ENCODE results near the gene TMC1. TPM values are rescaled to one million over a fixed set of nuclear protein-coding genes. Genes with fewer than 3 reads are reported as not detected.
A peak's percentile ranks its signal among the peaks of the same experiment; 100 is the strongest.
"Not testable (repeated sequence)": the region's sequence is repeated elsewhere in the genome, so short reads cannot be mapped to it uniquely, and the experiment has no call there.

The TMC1 gene
- total and polyA plus RNA-seq, 5 experiments from 2014 or later = not detected

DNA sequence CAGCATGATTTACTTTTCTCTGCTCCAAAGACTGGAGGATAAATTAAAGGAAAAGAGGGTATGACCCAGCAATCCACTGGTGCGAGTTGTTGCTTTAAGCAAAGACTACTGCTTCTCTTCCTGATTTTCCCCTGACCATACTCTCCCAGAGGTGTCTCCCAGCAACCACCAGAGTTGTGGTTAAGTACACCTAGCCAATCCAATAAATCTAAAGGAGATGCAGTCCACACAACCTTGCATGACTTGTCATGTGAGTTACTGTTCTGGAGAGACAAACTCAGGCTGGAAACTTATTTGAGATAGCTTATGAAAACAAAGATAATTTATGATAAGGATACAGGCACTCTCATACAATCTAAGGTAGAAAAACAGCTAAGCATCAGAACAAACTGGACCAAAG lies 11.9 kb downstream of the TMC1 start:
- peaks cover 0 to 3% (median 2%) of the 10 kb centered on the region in 4 donors for H3K4me1 Mint-ChIP-seq
- H3K36me3 Mint-ChIP-seq = peaks cover 0 to 15% (median 13%) of the 10 kb centered on the region in 3 donors
- no peaks in the 10 kb centered on the region for H3K27me3 Mint-ChIP-seq
- POLR2A ChIA-PET = interaction anchor here (1.1 kb wide), 1 partner anchor 168 kb away, joined by 6 read pairs; the partner anchor contains the start of gene ZFAND5
- peak overlapping the region in 1 of 10 donors; percentile 70 for H3K27ac Mint-ChIP-seq
- peaks cover 0 to 15% (median 7%) of the 10 kb centered on the region in 9 donors for H3K9me3 Mint-ChIP-seq
- H3K4me3 Mint-ChIP-seq = no peak overlapping the region
- no peak for DNase-seq
- no peak for ATAC-seq

GRCh38 chr9:72534931-72535330 lies 13.5 kb downstream of the TMC1 start:
- Mint-ChIP-seq H3K9me3 (peaks cover 0 to 15% (median 7%) of the 10 kb centered on the region in 9 donors), H3K36me3 (peaks cover 0 to 15% (median 13%) of the 10 kb centered on the region in 3 donors), H3K27me3 (no peaks in the 10 kb centered on the region), H3K4me1 (peaks cover 0 to 2% (median 0%) of the 10 kb centered on the region in 4 donors), H3K4me3 (no peak overlapping the region), H3K27ac (no peak overlapping the region)
- POLR2A ChIA-PET = interaction anchor here (0.6 kb wide), 1 partner anchor 52 kb away, joined by 4 read pairs; no protein-coding TSS in a partner anchor
- DNase-seq = no peak
- no peak for ATAC-seq

DNA sequence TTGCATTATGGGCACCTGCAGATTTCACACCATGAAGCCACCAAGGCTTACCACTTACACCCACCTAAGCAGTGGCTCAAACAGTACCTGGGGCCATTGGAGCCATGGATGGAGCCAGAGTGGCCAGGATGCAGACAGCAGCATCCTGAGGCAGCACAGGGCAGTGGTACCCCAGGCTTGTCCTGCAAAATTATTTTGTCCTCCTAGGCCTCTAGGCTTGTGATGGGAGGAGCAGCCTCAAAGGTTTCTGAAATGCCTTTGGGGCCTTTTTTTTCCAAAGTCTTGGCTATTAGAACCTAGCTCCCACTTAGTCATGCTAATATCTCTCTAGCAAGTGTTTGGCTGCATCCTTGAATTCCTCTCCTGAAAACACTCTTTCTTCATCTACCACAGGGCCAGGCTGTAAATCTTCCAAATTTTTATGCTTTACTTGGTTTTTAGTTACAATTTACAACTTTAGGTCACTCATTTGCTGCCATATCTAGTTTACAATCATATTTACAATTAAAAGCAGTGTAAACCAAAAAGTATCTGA lies 15.7 kb downstream of the TMC1 start:
- Mint-ChIP-seq H3K27me3 (no peaks in the 10 kb centered on the region), H3K4me3 (no peak overlapping the region), H3K9me3 (peaks cover 0 to 9% (median 3%) of the 10 kb centered on the region in 9 donors), H3K27ac (no peak overlapping the region), H3K4me1 (peaks cover 0 to 2% (median 0%) of the 10 kb centered on the region in 4 donors), H3K36me3 (peaks cover 0 to 8% (median 8%) of the 10 kb centered on the region in 3 donors)
- POLR2A ChIA-PET = no interaction called here
- DNase-seq (no peak), ATAC-seq (no peak)

- Mint-ChIP-seq H3K27ac (peak overlapping the region in 1 of 10 donors; percentile 45), H3K4me1 (peaks cover 0 to 2% (median 0%) of the 10 kb centered on the region in 4 donors), H3K36me3 (peaks cover 0 to 8% (median 6%) of the 10 kb centered on the region in 3 donors), H3K4me3 (no peak overlapping the region), H3K9me3 (peaks cover 0 to 9% (median 3%) of the 10 kb centered on the region in 9 donors), H3K27me3 (no peaks in the 10 kb centered on the region)
- POLR2A ChIA-PET = no interaction called here
- DNase-seq = no peak
- ATAC-seq = no peak
Measured at GRCh38 chr9:72537671-72538070, 16.3 kb downstream of the TMC1 start.

DNA sequence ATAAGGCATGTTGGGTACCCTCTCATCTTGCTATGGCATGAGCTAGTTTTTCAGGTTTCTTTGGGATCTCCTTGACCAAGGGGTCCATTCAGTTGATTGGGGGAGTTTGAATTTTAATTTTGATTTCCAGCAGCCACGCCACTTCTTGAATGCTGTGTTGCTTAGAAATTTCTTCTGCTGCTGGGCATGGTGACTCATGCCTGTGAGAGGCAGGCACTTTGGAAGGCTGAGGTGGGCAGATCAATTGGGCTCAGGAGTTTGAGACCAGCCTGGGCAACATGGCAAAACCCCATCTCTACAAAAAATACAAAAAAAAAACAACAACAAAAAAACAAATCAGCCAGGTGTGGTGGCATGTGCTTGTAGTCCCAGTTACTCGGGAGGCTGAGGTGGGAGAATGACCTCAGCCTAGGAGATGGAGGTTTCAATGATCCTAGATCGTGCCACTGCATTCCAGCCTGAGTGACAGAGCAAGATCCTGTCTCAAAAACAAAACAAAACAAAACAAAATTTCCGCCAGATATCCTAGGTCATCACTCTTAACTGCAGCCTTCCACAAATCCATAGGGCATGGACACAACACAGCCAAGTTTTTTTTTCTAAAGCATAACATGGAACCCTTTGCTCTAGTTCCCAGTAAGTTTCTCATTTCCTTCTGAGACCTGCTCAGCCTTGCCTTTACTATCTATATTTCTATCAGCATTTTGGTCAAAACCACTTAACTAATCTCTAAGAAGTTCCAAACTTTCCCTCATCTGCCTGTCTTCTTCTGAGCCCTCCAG lies 17.7 kb downstream of the TMC1 start:
- ATAC-seq = no peak
- Mint-ChIP-seq H3K36me3 (peaks cover 0 to 8% (median 5%) of the 10 kb centered on the region in 3 donors), H3K4me3 (no peak overlapping the region), H3K27ac (peak overlapping the region in 1 of 10 donors; percentile 2), H3K9me3 (peaks cover 0 to 9% (median 3%) of the 10 kb centered on the region in 9 donors), H3K27me3 (no peaks in the 10 kb centered on the region), H3K4me1 (peaks cover 0 to 2% (median 0%) of the 10 kb centered on the region in 4 donors)
- DNase-seq = no peak
- POLR2A ChIA-PET = no interaction called here

DNA sequence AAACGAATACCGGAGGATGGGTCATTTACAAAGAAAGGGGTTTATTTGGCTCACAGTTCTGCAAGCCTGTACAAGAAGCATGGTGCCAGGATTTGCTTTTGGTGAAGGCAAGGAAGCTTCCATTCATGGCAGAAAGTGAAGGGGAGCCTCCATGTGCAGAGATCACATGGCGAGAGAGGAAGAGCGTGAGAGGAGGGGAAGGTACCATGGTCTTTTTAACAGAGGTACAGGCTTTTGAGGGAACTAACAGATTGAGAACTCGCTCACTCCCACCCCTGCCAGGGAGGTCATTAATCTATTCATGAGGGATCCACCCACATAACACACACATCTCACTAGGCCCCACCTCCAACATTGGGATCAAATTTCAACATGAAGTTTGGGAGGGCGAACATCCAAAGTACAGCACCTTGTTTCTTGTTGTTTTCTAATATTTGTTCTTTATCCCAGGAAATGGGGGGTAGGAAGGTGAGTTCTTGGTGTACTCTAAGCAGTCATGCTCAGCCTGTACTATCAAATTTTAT lies 18.5 kb downstream of the TMC1 start:
- peak overlapping the region in 1 of 10 donors; percentile 2 for H3K27ac Mint-ChIP-seq
- no peak for ATAC-seq
- peaks cover 0 to 8% (median 5%) of the 10 kb centered on the region in 3 donors for H3K36me3 Mint-ChIP-seq
- H3K4me1 Mint-ChIP-seq = peaks cover 0 to 2% (median 0%) of the 10 kb centered on the region in 4 donors
- no peaks in the 10 kb centered on the region for H3K27me3 Mint-ChIP-seq
- peaks cover 0 to 9% (median 3%) of the 10 kb centered on the region in 9 donors for H3K9me3 Mint-ChIP-seq
- DNase-seq = no peak
- no peak overlapping the region for H3K4me3 Mint-ChIP-seq
- POLR2A ChIA-PET = no interaction called here

- Mint-ChIP-seq H3K36me3 (peaks cover 0 to 8% (median 5%) of the 10 kb centered on the region in 3 donors), H3K27me3 (no peaks in the 10 kb centered on the region), H3K9me3 (peaks cover 0 to 9% (median 3%) of the 10 kb centered on the region in 9 donors), H3K27ac (no peak overlapping the region), H3K4me1 (peaks cover 0 to 2% (median 0%) of the 10 kb centered on the region in 4 donors), H3K4me3 (no peak overlapping the region)
- POLR2A ChIA-PET = no interaction called here
- ATAC-seq (no peak), DNase-seq (no peak)
Measured at GRCh38 chr9:72540348-72540873, 19.0 kb downstream of the TMC1 start.

GRCh38 chr9:72542537-72542833 lies 21.1 kb downstream of the TMC1 start:
- H3K27ac Mint-ChIP-seq, H3K4me3 Mint-ChIP-seq, H3K4me1 Mint-ChIP-seq, POLR2A ChIA-PET, DNase-seq, H3K36me3 Mint-ChIP-seq, ATAC-seq, H3K9me3 Mint-ChIP-seq, H3K27me3 Mint-ChIP-seq: not testable (repeated sequence)

DNA sequence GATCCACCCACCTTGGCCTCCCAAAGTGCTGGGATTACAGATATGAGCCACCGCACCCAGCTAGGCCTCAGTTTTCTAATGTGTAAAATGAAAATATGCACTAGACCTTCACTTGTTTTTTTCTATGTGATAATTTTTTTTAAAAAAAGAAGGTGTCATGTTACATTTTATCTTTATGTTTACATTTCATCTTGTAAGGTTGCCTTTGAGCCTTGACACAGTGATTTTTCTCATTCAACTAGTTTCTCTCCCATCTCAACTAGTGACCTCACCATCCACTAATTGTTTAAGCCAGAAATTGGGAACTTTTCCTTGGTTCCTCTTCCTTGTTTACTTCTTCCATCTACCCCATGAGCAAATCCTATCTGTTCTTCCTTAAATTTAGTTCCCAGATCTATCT lies 21.5 kb downstream of the TMC1 start:
- H3K9me3 Mint-ChIP-seq = no peaks in the 10 kb centered on the region
- H3K27me3 Mint-ChIP-seq = no peaks in the 10 kb centered on the region
- H3K36me3 Mint-ChIP-seq = peaks cover 0 to 2% (median 0%) of the 10 kb centered on the region in 3 donors
- ATAC-seq (no peak), DNase-seq (no peak)
- no peak overlapping the region for H3K4me3 Mint-ChIP-seq
- peak overlapping the region in 1 of 10 donors; percentile 19 for H3K27ac Mint-ChIP-seq
- POLR2A ChIA-PET = no interaction called here
- peaks cover 0 to 2% (median 0%) of the 10 kb centered on the region in 4 donors for H3K4me1 Mint-ChIP-seq

GRCh38 chr9:72551306-72551705 lies 29.9 kb downstream of the TMC1 start:
- no peaks in the 10 kb centered on the region for H3K9me3 Mint-ChIP-seq
- H3K36me3 Mint-ChIP-seq = no peaks in the 10 kb centered on the region
- no peak overlapping the region for H3K27ac Mint-ChIP-seq
- POLR2A ChIA-PET = no interaction called here
- ATAC-seq = no peak
- no peaks in the 10 kb centered on the region for H3K27me3 Mint-ChIP-seq
- H3K4me1 Mint-ChIP-seq = no peaks in the 10 kb centered on the region
- no peak for DNase-seq
- H3K4me3 Mint-ChIP-seq = no peak overlapping the region

DNA sequence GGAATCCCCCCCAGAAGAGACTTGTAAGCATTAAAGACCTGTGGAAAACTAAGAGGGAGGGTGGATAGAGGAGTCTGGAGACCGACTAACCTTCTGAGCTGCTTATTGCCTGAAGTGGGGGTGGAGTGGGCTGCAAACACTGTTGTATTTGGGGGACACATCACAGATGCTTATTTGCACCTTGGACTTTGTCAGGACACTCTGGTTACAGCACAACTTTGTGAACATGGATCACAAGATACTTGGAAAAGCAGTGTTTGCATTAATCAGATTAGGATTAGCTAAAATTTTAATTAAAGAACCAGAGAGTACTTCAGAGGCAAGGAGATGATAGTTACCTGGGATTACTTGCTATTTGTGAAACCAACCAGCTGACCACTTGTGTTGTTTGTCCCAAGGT lies 30.9 kb downstream of the TMC1 start:
- Mint-ChIP-seq H3K9me3 (no peaks in the 10 kb centered on the region), H3K4me1 (peaks cover 0 to 1% (median 0%) of the 10 kb centered on the region in 4 donors), H3K27ac (peak overlapping the region in 1 of 10 donors; percentile 13), H3K27me3 (no peaks in the 10 kb centered on the region), H3K36me3 (no peaks in the 10 kb centered on the region), H3K4me3 (no peak overlapping the region)
- DNase-seq = no peak
- no peak for ATAC-seq
- POLR2A ChIA-PET = no interaction called here

GRCh38 chr9:72554221-72554641 lies 32.8 kb downstream of the TMC1 start:
- ATAC-seq (no peak), DNase-seq (no peak)
- H3K36me3 Mint-ChIP-seq = no peaks in the 10 kb centered on the region
- no peaks in the 10 kb centered on the region for H3K27me3 Mint-ChIP-seq
- POLR2A ChIA-PET = no interaction called here
- no peak overlapping the region for H3K27ac Mint-ChIP-seq
- H3K9me3 Mint-ChIP-seq = no peaks in the 10 kb centered on the region
- H3K4me3 Mint-ChIP-seq = no peak overlapping the region
- H3K4me1 Mint-ChIP-seq = peaks cover 0 to 11% (median under 1%) of the 10 kb centered on the region in 4 donors

DNA sequence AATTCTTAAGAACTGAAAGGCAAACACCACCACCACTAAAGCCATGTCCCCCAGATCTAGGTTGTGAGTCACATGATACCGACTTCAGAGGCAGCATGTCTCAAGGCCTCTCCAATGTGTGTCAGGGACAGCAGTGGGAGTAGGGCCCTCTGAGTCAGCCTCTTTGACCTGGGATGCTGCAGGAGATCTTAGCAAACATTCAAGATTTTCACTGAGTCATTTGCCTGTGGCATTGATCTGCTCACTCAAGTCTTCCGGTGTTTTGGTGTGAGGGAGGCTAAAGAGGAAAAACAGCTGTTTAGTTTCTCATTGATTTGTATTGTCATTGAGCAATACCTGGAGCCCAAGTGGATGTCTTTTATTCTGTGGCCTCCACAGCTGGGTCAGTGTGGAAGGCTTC lies 36.1 kb downstream of the TMC1 start:
- peak overlapping the region in 3 of 10 donors; percentile 18 to 38 (median 20) for H3K27ac Mint-ChIP-seq
- H3K9me3 Mint-ChIP-seq = no peaks in the 10 kb centered on the region
- peaks cover 0 to 11% (median under 1%) of the 10 kb centered on the region in 4 donors for H3K4me1 Mint-ChIP-seq
- POLR2A ChIA-PET = no interaction called here
- ATAC-seq = no peak
- H3K4me3 Mint-ChIP-seq = no peak overlapping the region
- no peak for DNase-seq
- no peaks in the 10 kb centered on the region for H3K36me3 Mint-ChIP-seq
- H3K27me3 Mint-ChIP-seq = no peaks in the 10 kb centered on the region

All from naive thymus-derived CD8-positive, alpha-beta T cell (primary cell).